HepG2 (cell line): ENCODE data around the gene IZUMO2. TPM values are rescaled to one million over a fixed set of nuclear protein-coding genes. Genes with fewer than 3 reads are reported as not detected.

Experiments used
- ATF7-NPFF ChIP-seq: sonication (generic); formaldehyde crosslinking; IDR thresholded peaks from 2 replicates; pipeline ENCODE4 v1.8.1; 2023; ENCODE audit warnings: mild to moderate bottlenecking, low read depth, missing genetic modification reagents, moderate library complexity
- CREB1 ChIP-seq, 2 experiments: fragments of 450-650 bp in 1 of 2; IDR thresholded peaks; 2 replicates each; pipeline ENCODE4 v1.6.1; 2016 to 2017; ENCODE audit warnings: control low read depth in 1 of 2, mild to moderate bottlenecking in 1 of 2, missing compliant biosample characterization in 1 of 2, missing genetic modification characterization in 1 of 2
- EHMT2 ChIP-seq: fragments of 200-600 bp; sonication (generic); IDR thresholded peaks from 2 replicates; pipeline ENCODE4 v1.7.0; 2017; ENCODE audit warnings: antibody characterized with exemption, low read depth, low read length, borderline replicate concordance
- ELF4 ChIP-seq: sonication (generic); formaldehyde crosslinking; IDR thresholded peaks from 2 replicates; pipeline ENCODE4 v1.5.0; 2020; ENCODE audit warnings: missing genetic modification reagents, mild to moderate bottlenecking, moderate library complexity, borderline replicate concordance
- HNRNPK ChIP-seq: fragments of 200-400 bp; formaldehyde crosslinking; IDR thresholded peaks from 2 replicates; pipeline ENCODE4 v1.6.1; 2018; ENCODE audit warnings: low read length, low read depth, moderate library complexity, mild to moderate bottlenecking; ENCODE audit not compliant: poor library complexity, severe bottlenecking
- JDP2 ChIP-seq: sonication (generic); formaldehyde crosslinking; IDR thresholded peaks from 2 replicates; pipeline ENCODE4 v1.8.1; 2022; ENCODE audit warnings: missing genetic modification reagents, borderline replicate concordance
- MED13 ChIP-seq: sonication (generic); formaldehyde crosslinking; IDR thresholded peaks from 2 replicates; pipeline ENCODE4 v1.5.0; 2020; ENCODE audit warnings: missing genetic modification reagents
- NCOA2 ChIP-seq: sonication (generic); formaldehyde crosslinking; IDR thresholded peaks from 2 replicates; pipeline ENCODE4 v1.8.0; 2022; ENCODE audit warnings: inconsistent platforms
- POLR2G ChIP-seq: fragments of 200-400 bp; formaldehyde crosslinking; IDR thresholded peaks from 2 replicates; pipeline ENCODE4 v1.6.1; 2018; ENCODE audit warnings: mild to moderate bottlenecking, low read depth, low read length, moderate library complexity
- TP53 ChIP-seq: sonication (generic); formaldehyde crosslinking; conservative IDR thresholded peaks from 2 replicates; pipeline ENCODE4 v1.4.0; 2020; ENCODE audit warnings: missing genetic modification reagents
- ZBTB42 ChIP-seq: sonication (generic); formaldehyde crosslinking; IDR thresholded peaks from 2 replicates; pipeline ENCODE4 v1.5.0; 2020; ENCODE audit warnings: mild to moderate bottlenecking, missing genetic modification reagents
- ZKSCAN1 ChIP-seq: fragments of 150-350 bp; IDR thresholded peaks from 2 replicates; pipeline ENCODE4 v1.6.1; 2014; ENCODE audit warnings: low read length
- ZNF136 ChIP-seq: sonication (generic); formaldehyde crosslinking; IDR thresholded peaks from 2 replicates; pipeline ENCODE4 v1.8.1; 2022; ENCODE audit warnings: low read depth, mild to moderate bottlenecking, moderate library complexity, missing genetic modification reagents
- polyA plus RNA-seq, 8 experiments: library from polyadenylated mRNA; depleted of rRNA in 3 of 8; stranded (reverse) in 7 of 8; unstranded in 1 of 8; fragments of >200 nt; fragmentation: Illumina TruSeq in 4 of 8; extraction: Trizol in 4 of 8; gene quantifications; 2 replicates each; pipeline versions ENCODE4 v1.2.1 to v1.2.3, GENCODE V29; 2011 to 2016; ENCODE audit warnings: low read depth in 4 of 8, missing spikeins in 1 of 8, mixed read lengths in 1 of 8; ENCODE audit not compliant: insufficient read depth in 1 of 8
- total RNA-seq, 5 experiments: library from RNA; depleted of rRNA; stranded (reverse); fragments of >200 nt; fragmentation: Illumina TruSeq; extraction: Trizol; gene quantifications; 2 replicates each; pipeline ENCODE4 v1.2.3, GENCODE V29; 2016; ENCODE audit warnings: low read depth in 1 of 5
- TF ChIP-seq, protein P1 (sequence below): sonication (generic); formaldehyde crosslinking; IDR thresholded peaks from 2 replicates; pipeline ENCODE4 v1.5.0; 2020; ENCODE audit warnings: missing genetic modification reagents
- TF ChIP-seq, protein P2 (sequence below): sonication (generic); formaldehyde crosslinking; IDR thresholded peaks from 2 replicates; pipeline ENCODE4 v1.5.0; 2020; ENCODE audit warnings: mild to moderate bottlenecking, low read depth, missing genetic modification reagents, borderline replicate concordance
- TF ChIP-seq, protein P3 (sequence below): sonication (generic); formaldehyde crosslinking; IDR thresholded peaks from 2 replicates; pipeline ENCODE4 v1.8.1; 2023; ENCODE audit warnings: mild to moderate bottlenecking, missing genetic modification reagents
- TF ChIP-seq, protein P4 (sequence below): sonication (generic); formaldehyde crosslinking; IDR thresholded peaks from 2 replicates; pipeline ENCODE4 v1.5.0; 2020; ENCODE audit warnings: mild to moderate bottlenecking, missing genetic modification reagents
- TF ChIP-seq, protein P5 (sequence below): sonication (generic); formaldehyde crosslinking; IDR thresholded peaks from 2 replicates; pipeline ENCODE4 v1.4.0; 2020; ENCODE audit warnings: missing genetic modification reagents, borderline replicate concordance
- TF ChIP-seq, protein P6 (sequence below): sonication (generic); formaldehyde crosslinking; conservative IDR thresholded peaks from 2 replicates; pipeline ENCODE4 v1.8.0; 2022; ENCODE audit warnings: mild to moderate bottlenecking, moderate library complexity, missing genetic modification reagents

IZUMO2 gene
- total and polyA plus RNA-seq, 2 of the 13 experiments (the other 11 are each of a cell fraction or from before 2014, with no cell fraction given), result not detected

DNA sequence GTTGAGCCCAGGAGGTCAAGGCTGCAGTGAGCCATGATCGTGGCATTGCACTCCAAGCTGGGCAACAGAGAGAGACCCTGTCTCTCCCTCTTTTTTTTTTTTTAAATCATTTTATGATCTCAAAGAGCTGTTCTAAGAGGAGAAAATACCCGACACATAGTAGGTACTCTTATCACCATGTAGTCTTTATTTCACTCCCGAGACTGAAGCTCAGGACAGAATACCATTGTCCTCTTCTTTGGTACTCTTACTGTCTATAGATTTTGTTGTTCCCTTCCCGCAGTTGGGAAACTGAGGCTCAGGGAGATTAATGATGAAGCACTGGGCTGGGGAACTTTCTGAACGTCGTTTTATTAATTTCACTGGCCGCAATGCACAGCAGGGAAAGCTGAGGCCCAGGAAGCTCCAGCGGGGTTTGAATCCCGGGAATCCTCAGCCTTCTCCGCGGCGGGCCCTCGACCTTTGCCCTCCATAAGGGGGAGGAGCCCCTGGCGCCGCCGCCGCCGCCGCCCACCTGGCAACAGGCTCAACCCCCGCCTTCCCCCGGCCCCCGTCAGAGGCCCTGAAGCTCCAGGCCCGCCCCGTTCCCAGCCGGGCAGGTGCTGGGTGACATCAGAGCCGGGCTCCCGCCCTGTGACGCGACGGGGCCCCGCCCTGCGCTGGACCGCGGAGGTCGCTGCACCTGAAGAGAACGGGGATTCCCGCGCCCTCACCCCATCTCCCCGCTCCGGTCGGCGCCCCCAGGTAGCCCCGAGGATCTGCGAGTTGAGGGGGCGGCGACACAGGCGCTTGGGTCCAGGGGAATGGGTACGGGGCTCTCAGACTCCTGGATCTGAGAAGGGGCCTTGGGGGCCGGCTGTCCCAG lies 42.0 kb upstream of the IZUMO2 start (continued):
- no peak for TF ChIP-seq NCOA2 (CRISPR knock-in tag)
- TF ChIP-seq, protein P1, sequence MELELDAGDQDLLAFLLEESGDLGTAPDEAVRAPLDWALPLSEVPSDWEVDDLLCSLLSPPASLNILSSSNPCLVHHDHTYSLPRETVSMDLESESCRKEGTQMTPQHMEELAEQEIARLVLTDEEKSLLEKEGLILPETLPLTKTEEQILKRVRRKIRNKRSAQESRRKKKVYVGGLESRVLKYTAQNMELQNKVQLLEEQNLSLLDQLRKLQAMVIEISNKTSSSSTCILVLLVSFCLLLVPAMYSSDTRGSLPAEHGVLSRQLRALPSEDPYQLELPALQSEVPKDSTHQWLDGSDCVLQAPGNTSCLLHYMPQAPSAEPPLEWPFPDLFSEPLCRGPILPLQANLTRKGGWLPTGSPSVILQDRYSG (CRISPR knock-in tag), result no peak
- TF ChIP-seq, protein P2, sequence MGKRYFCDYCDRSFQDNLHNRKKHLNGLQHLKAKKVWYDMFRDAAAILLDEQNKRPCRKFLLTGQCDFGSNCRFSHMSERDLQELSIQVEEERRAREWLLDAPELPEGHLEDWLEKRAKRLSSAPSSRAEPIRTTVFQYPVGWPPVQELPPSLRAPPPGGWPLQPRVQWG, result no peak
- 0 out of 2 replicates have a peak, but pooled peaks have one; percentile 47 for TF ChIP-seq MED13
- peak; percentile 84; the same call in 1 of the 2 replicates for TF ChIP-seq ZKSCAN1
- no peak for TF ChIP-seq TP53
- TF ChIP-seq, protein P3, sequence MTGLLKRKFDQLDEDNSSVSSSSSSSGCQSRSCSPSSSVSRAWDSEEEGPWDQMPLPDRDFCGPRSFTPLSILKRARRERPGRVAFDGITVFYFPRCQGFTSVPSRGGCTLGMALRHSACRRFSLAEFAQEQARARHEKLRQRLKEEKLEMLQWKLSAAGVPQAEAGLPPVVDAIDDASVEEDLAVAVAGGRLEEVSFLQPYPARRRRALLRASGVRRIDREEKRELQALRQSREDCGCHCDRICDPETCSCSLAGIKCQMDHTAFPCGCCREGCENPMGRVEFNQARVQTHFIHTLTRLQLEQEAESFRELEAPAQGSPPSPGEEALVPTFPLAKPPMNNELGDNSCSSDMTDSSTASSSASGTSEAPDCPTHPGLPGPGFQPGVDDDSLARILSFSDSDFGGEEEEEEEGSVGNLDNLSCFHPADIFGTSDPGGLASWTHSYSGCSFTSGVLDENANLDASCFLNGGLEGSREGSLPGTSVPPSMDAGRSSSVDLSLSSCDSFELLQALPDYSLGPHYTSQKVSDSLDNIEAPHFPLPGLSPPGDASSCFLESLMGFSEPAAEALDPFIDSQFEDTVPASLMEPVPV (CRISPR knock-in tag), result no peak
- TF ChIP-seq, protein P4, sequence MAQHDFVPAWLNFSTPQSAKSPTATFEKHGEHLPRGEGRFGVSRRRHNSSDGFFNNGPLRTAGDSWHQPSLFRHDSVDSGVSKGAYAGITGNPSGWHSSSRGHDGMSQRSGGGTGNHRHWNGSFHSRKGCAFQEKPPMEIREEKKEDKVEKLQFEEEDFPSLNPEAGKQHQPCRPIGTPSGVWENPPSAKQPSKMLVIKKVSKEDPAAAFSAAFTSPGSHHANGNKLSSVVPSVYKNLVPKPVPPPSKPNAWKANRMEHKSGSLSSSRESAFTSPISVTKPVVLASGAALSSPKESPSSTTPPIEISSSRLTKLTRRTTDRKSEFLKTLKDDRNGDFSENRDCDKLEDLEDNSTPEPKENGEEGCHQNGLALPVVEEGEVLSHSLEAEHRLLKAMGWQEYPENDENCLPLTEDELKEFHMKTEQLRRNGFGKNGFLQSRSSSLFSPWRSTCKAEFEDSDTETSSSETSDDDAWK, result no peak
- TF ChIP-seq ZNF136 (CRISPR knock-in tag), result no peak
- peak; percentile 63 for TF ChIP-seq HNRNPK
- TF ChIP-seq ELF4 (CRISPR knock-in tag), result no peak
- TF ChIP-seq POLR2G, result no peak
- no peak for TF ChIP-seq JDP2 (CRISPR knock-in tag)
- TF ChIP-seq, protein P5, sequence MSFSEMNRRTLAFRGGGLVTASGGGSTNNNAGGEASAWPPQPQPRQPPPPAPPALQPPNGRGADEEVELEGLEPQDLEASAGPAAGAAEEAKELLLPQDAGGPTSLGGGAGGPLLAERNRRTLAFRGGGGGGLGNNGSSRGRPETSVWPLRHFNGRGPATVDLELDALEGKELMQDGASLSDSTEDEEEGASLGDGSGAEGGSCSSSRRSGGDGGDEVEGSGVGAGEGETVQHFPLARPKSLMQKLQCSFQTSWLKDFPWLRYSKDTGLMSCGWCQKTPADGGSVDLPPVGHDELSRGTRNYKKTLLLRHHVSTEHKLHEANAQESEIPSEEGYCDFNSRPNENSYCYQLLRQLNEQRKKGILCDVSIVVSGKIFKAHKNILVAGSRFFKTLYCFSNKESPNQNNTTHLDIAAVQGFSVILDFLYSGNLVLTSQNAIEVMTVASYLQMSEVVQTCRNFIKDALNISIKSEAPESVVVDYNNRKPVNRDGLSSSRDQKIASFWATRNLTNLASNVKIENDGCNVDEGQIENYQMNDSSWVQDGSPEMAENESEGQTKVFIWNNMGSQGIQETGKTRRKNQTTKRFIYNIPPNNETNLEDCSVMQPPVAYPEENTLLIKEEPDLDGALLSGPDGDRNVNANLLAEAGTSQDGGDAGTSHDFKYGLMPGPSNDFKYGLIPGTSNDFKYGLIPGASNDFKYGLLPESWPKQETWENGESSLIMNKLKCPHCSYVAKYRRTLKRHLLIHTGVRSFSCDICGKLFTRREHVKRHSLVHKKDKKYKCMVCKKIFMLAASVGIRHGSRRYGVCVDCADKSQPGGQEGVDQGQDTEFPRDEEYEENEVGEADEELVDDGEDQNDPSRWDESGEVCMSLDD, result no peak
- no peak for TF ChIP-seq ZBTB42 (CRISPR knock-in tag)
- no peak for TF ChIP-seq ATF7-NPFF (CRISPR knock-in tag)
- TF ChIP-seq EHMT2, result no peak
- TF ChIP-seq, protein P6, sequence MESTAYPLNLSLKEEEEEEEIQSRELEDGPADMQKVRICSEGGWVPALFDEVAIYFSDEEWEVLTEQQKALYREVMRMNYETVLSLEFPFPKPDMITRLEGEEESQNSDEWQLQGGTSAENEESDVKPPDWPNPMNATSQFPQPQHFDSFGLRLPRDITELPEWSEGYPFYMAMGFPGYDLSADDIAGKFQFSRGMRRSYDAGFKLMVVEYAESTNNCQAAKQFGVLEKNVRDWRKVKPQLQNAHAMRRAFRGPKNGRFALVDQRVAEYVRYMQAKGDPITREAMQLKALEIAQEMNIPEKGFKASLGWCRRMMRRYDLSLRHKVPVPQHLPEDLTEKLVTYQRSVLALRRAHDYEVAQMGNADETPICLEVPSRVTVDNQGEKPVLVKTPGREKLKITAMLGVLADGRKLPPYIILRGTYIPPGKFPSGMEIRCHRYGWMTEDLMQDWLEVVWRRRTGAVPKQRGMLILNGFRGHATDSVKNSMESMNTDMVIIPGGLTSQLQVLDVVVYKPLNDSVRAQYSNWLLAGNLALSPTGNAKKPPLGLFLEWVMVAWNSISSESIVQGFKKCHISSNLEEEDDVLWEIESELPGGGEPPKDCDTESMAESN (CRISPR knock-in tag), result peak; percentile 47; the same call in 1 of the 2 replicates
- peak; percentile 82 for TF ChIP-seq CREB1 (IDR thresholded peaks at IDR 0.05)
- peak; percentile 78 for TF ChIP-seq CREB1 (CRISPR knock-in tag; IDR thresholded peaks at IDR 0.05)
